SK-N-SH (cell line): ENCODE results near the gene UGCG. TPM values are rescaled to one million over a fixed set of nuclear protein-coding genes. Genes with fewer than 3 reads are reported as not detected.

Source experiments
- CTCF ChIA-PET: fragments of 300-600, 350-600 bp; formaldehyde crosslinking; extraction: SDS; loops from one replicate; lab custom pipeline; 2021; lab: Yijun Ruan, JAX
- POLR2A ChIA-PET: fragments of 350-600 bp; sonication (Branson Sonifier 250); formaldehyde crosslinking; extraction: SDS; loops from one replicate; lab custom pipeline; 2020; ENCODE audit warnings: antibody characterized with exemption, inconsistent platforms; lab: Yijun Ruan, JAX
- DNase-seq: peaks from one replicate; pipeline ENCODE4 v3.0.0; 2012
- H2AFZ ChIP-seq: fragments of 200-600 bp; sonication (generic); 2 replicates; pipeline ENCODE4 v1.8.1; 2016; ENCODE audit warnings: antibody characterized with exemption, mild to moderate bottlenecking, low read depth
- H3F3A ChIP-seq: fragments of 200-600 bp; sonication (generic); replicated peaks from 2 replicates; pipeline ENCODE3; 2016; ENCODE audit warnings: antibody characterized with exemption, mild to moderate bottlenecking; ENCODE audit not compliant: insufficient read depth
- H3K27ac ChIP-seq, 2 experiments: fragments of 200-500 bp in 1 of 2; fragments of 200-600 bp in 1 of 2; sonication (Bioruptor generic) in 1 of 2; sonication (generic), shearing (Covaris generic) in 1 of 2; 2 replicates each; pipeline versions ENCODE4 v1.5.1 to v1.6.1; 2014 to 2016; ENCODE audit warnings: low read depth in 2 of 2, inconsistent platforms in 1 of 2, low read length in 1 of 2, mild to moderate bottlenecking in 1 of 2, mixed read lengths in 1 of 2
- H3K27me3 ChIP-seq: fragments of 200-600 bp; sonication (generic), shearing (Covaris generic); 2 replicates; pipeline ENCODE4 v1.6.1; 2016; ENCODE audit warnings: mixed run types; ENCODE audit not compliant: insufficient read depth
- H3K36me3 ChIP-seq, 2 experiments: fragments of 200-500 bp in 1 of 2; fragments of 200-600 bp in 1 of 2; sonication (Bioruptor generic) in 1 of 2; sonication (generic) in 1 of 2; replicated peaks in 1 of 2; 2 replicates each; pipeline versions ENCODE3 to v1.5.1; 2014 to 2016; ENCODE audit warnings: low read length in 1 of 2, mild to moderate bottlenecking in 1 of 2; ENCODE audit not compliant: insufficient read depth in 2 of 2, control insufficient read depth in 1 of 2
- H3K4me1 ChIP-seq, 2 experiments: fragments of 200-500 bp in 1 of 2; fragments of 200-600 bp in 1 of 2; sonication (Bioruptor generic) in 1 of 2; sonication (generic), shearing (Covaris generic) in 1 of 2; 2 replicates each; pipeline versions ENCODE4 v1.5.1 to v1.6.1; 2014 to 2016; ENCODE audit warnings: low read depth in 1 of 2, low read length in 1 of 2, mixed run types in 1 of 2; ENCODE audit not compliant: insufficient read depth in 2 of 2, control insufficient read depth in 1 of 2
- H3K4me2 ChIP-seq: fragments of 200-600 bp; sonication (generic), shearing (Covaris generic); 2 replicates; pipeline ENCODE4 v1.6.1; 2017; ENCODE audit warnings: mixed run types
- H3K4me3 ChIP-seq, 2 experiments: fragments of 200-500 bp in 1 of 2; fragments of 200-600 bp in 1 of 2; sonication (Bioruptor generic) in 1 of 2; sonication (generic), shearing (Covaris generic) in 1 of 2; 2 replicates each; pipeline versions ENCODE4 v1.5.1 to v1.8.1; 2014 to 2016; ENCODE audit warnings: low read depth in 2 of 2, inconsistent platforms in 1 of 2, low read length in 1 of 2, mild to moderate bottlenecking in 1 of 2, mixed read lengths in 1 of 2, moderate library complexity in 1 of 2
- H3K79me2 ChIP-seq: fragments of 200-600 bp; sonication (generic); 2 replicates; pipeline ENCODE4 v1.8.1; 2017; ENCODE audit warnings: mild to moderate bottlenecking; ENCODE audit not compliant: insufficient read depth
- H3K9ac ChIP-seq: fragments of 200-600 bp; sonication (generic); 2 replicates; pipeline ENCODE4 v1.6.1; 2017; ENCODE audit warnings: mixed run types
- H3K9me2 ChIP-seq: fragments of 200-600 bp; sonication (generic); 2 replicates; pipeline ENCODE4 v1.6.1; 2017; ENCODE audit warnings: mixed run types
- H3K9me3 ChIP-seq: fragments of 200-600 bp; sonication (generic); 2 replicates; pipeline ENCODE4 v1.6.1; 2017; ENCODE audit warnings: mixed run types, mild to moderate bottlenecking, moderate library complexity
- H4K20me1 ChIP-seq: fragments of 200-600 bp; sonication (generic); 2 replicates; pipeline ENCODE4 v1.6.1; 2017; ENCODE audit warnings: mild to moderate bottlenecking, mixed run types; ENCODE audit not compliant: insufficient read depth
- EP300 ChIP-seq, 2 experiments: IDR thresholded peaks; 2 replicates each; pipeline versions ENCODE4 v1.4.0 to v1.6.1; 2012; ENCODE audit warnings: borderline replicate concordance in 1 of 2, low read depth in 1 of 2, low read length in 1 of 2
- FOSL2 ChIP-seq: IDR thresholded peaks from 2 replicates; pipeline ENCODE4 v1.4.0; 2012; ENCODE audit warnings: low read depth, mild to moderate bottlenecking, moderate library complexity, borderline replicate concordance
- FOXJ3 ChIP-seq: sonication (generic); formaldehyde crosslinking; IDR thresholded peaks from 2 replicates; pipeline ENCODE4 v1.5.1; 2020; ENCODE audit warnings: mild to moderate bottlenecking, missing genetic modification reagents
- GABPA ChIP-seq: IDR thresholded peaks from 2 replicates; pipeline ENCODE4 v1.4.0; 2012; ENCODE audit warnings: low read depth, mild to moderate bottlenecking
- GATA2 ChIP-seq: sonication (generic); formaldehyde crosslinking; IDR thresholded peaks from 2 replicates; pipeline ENCODE4 v1.5.0; 2020; ENCODE audit warnings: mild to moderate bottlenecking, missing genetic modification reagents
- MEF2A ChIP-seq: IDR thresholded peaks from 2 replicates; pipeline ENCODE4 v1.4.0; 2012; ENCODE audit warnings: low read depth, borderline replicate concordance
- MXI1 ChIP-seq: IDR thresholded peaks from 2 replicates; pipeline ENCODE4 v1.6.1; 2012; ENCODE audit warnings: mild to moderate bottlenecking, low read depth, low read length, improper control_type of control experiment
- RCOR1 ChIP-seq: fragments of 150-350 bp; IDR thresholded peaks from 2 replicates; pipeline ENCODE4 v1.6.1; 2017; ENCODE audit warnings: antibody characterized with exemption, low read length
- TAF1 ChIP-seq: IDR thresholded peaks from 2 replicates; pipeline ENCODE4 v1.6.1; 2012; ENCODE audit warnings: low read depth, mild to moderate bottlenecking, low read length, moderate library complexity, borderline replicate concordance
- WGBS: methylation state at CpG from one replicate; pipeline ENCODE4 v1.1.6; 2017; ENCODE audit warnings: low lambda C conversion rate; 5-methylcytosine and 5-hydroxymethylcytosine counted together
- polyA plus RNA-seq, 3 experiments: library from polyadenylated mRNA; depleted of rRNA; stranded (reverse); fragments of >200 nt; gene quantifications; 2 replicates each; pipeline ENCODE4 v1.2.3, GENCODE V29; 2012
- TF ChIP-seq, protein P1 (sequence below): IDR thresholded peaks from 2 replicates; pipeline ENCODE4; 2012
- TF ChIP-seq, protein P2 (sequence below): IDR thresholded peaks from 2 replicates; pipeline ENCODE4 v1.4.0; 2012; ENCODE audit warnings: low read depth
- TF ChIP-seq, protein P3 (sequence below): IDR thresholded peaks from 2 replicates; pipeline ENCODE4 v1.4.0; 2012; ENCODE audit warnings: low read depth, borderline replicate concordance

The UGCG gene
- polyA plus RNA-seq, 1 of the 3 experiments (the other 2 are of a cell fraction) = 20.0 TPM

DNA sequence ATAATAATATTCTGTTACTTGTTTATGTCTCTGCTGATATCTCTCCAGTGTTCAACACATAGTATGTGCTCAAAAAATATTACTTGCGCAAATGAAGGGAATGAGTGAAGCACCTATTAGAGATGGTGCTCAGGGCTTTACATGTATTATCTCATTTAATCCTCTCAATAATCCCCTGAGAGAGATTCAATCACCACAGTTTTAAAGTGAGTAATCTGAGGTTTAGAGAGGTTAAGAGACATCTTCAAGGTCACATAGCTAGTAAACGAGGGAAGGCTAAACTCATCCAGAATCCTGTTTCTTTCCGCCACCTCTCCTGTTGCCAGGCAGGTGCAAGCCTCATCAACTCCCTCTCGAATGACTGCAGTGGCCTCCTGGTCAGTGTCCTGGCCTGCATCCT lies 82.0 kb downstream of the UGCG start:
- Histone ChIP-seq H3K36me3 (no peaks in the 10 kb centered on the region), H4K20me1 (no peaks in the 10 kb centered on the region), H3K4me2 (no peak overlapping the region), H3K9me2 (no peaks in the 10 kb centered on the region), H3F3A (no peaks in the 10 kb centered on the region), H2AFZ (no peak overlapping the region), H3K27ac (no peak overlapping the region), H3K4me3 (no peak overlapping the region), H3K9me3 (no peaks in the 10 kb centered on the region), H3K4me1 (peaks cover 3 to 7% of the 10 kb centered on the region in 2 experiments; a peak in 2 of 4 replicates), H3K27me3 (no peaks in the 10 kb centered on the region), H3K79me2 (no peaks in the 10 kb centered on the region), H3K9ac (no peak overlapping the region)
- 77% methylated on average over 4 of the region's 4 CpGs for WGBS
- no peak for DNase-seq
- ChIA-PET POLR2A (no interaction called here), CTCF (no interaction called here)
- no peak for TF ChIP-seq FOSL2
- no peak for TF ChIP-seq GABPA
- TF ChIP-seq RCOR1 = no peak
- TF ChIP-seq TAF1 = no peak
- no peak for TF ChIP-seq MEF2A
- TF ChIP-seq, protein P1, sequence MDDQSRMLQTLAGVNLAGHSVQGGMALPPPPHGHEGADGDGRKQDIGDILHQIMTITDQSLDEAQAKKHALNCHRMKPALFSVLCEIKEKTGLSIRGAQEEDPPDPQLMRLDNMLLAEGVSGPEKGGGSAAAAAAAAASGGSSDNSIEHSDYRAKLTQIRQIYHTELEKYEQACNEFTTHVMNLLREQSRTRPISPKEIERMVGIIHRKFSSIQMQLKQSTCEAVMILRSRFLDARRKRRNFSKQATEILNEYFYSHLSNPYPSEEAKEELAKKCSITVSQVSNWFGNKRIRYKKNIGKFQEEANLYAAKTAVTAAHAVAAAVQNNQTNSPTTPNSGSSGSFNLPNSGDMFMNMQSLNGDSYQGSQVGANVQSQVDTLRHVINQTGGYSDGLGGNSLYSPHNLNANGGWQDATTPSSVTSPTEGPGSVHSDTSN = no peak
- no peak for TF ChIP-seq EP300 (IDR thresholded peaks at IDR 0.05; ENCODE audit: borderline replicate concordance in 1 of 2, low read depth in 1 of 2, low read length in 1 of 2)
- TF ChIP-seq, protein P2, sequence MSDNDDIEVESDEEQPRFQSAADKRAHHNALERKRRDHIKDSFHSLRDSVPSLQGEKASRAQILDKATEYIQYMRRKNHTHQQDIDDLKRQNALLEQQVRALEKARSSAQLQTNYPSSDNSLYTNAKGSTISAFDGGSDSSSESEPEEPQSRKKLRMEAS = no peak
- TF ChIP-seq GATA2 (CRISPR knock-in tag) = no peak

DNA sequence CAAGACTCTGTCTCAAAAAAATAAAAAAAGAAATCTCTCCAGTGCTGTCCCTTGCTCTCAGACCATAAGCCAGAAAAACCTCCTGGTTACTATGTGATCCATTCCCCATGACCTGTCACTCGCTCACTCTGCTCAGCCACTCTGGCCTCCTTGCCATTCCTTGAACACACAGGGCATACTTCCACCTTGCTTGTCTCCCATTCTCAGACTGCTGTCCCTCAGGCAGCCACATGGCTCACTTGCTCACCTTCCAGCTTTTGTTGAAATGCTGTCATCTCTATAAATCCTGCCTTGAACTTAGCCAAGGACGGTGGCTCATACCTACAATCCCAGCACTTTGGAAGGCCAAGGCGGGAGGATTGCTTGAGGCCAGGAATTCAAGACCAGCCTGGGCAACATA lies 82.9 kb downstream of the UGCG start:
- Histone ChIP-seq H3K27ac (no peak overlapping the region), H4K20me1 (no peaks in the 10 kb centered on the region), H3K27me3 (no peaks in the 10 kb centered on the region), H3K9ac (no peak overlapping the region), H3K79me2 (no peaks in the 10 kb centered on the region), H3K4me2 (no peak overlapping the region), H3F3A (no peaks in the 10 kb centered on the region), H3K9me3 (no peaks in the 10 kb centered on the region), H3K4me3 (no peak overlapping the region), H3K36me3 (no peaks in the 10 kb centered on the region), H3K4me1 (peaks cover 0 to 7% of the 10 kb centered on the region in 2 experiments; a peak in 2 of 4 replicates), H3K9me2 (no peaks in the 10 kb centered on the region), H2AFZ (no peak overlapping the region)
- POLR2A ChIA-PET = no interaction called here
- TF ChIP-seq, protein P3, sequence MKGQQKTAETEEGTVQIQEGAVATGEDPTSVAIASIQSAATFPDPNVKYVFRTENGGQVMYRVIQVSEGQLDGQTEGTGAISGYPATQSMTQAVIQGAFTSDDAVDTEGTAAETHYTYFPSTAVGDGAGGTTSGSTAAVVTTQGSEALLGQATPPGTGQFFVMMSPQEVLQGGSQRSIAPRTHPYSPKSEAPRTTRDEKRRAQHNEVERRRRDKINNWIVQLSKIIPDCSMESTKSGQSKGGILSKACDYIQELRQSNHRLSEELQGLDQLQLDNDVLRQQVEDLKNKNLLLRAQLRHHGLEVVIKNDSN = no peak
- TF ChIP-seq MEF2A (no peak), MXI1 (no peak), FOXJ3 (no peak)
- WGBS = 100% methylated on average over 3 of the region's 3 CpGs
- DNase-seq = no peak
- CTCF ChIA-PET = no interaction called here
